Measurements from ENCODE around the gene ABL1.

The ABL1 gene

DNA sequence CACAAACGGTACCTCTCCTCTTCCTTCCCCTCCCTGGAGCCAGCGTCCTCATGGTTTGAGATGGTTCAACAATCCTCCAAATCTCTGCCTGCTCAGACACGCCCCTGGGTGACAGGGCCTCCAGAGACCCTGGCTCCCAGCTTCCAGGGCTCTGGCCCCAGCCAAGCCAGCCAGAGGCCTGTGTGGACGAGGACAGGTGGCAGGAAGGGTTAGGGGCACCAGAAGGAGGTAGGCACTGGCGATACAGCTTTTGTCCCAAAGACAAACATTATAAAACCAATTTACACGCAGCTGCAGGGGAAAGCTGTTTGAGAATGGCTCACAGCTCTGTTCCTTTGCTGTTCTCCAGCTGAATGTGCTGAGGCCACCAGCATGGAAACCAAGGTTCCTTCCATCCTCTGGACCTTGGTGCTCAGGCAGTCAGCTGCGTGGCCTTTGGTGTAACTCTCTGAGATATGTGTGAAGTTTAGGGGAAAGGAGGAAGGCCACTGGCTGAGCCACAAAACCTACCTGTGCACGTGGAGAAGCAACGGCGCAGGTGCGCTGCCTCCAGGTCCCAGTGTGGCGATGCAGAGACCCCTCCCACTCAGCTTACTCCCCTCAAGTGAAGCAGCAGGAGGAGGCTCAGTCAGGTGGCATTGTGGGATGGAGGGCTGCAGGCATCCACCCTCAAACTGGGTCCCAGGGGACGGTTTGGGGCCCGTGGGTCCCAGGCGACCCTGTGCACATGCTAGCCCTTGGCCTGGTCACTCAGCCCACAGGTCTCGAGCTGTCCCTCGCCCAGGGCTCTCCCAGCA lies 65.8 kb downstream of the ABL1 start:
- Histone ChIP-seq H2BK120ac (ENCODE audit: low read depth, low read length) (no peak overlapping the region), H3K9ac (ENCODE audit: low read length) (no peak overlapping the region)
- 81% methylated on average over 17 of the region's 17 CpGs for WGBS

GRCh38 chr9:130901498-130902203 lies 66.6 kb downstream of the ABL1 start:
- no peak for DNase-seq
- H2BK120ac ChIP-seq (ENCODE audit: low read depth, low read length): no peak overlapping the region
- H3K27ac ChIP-seq (ENCODE audit: low read length, poor library complexity, severe bottlenecking): no peak overlapping the region
- no peak overlapping the region for H3K23ac ChIP-seq (ENCODE audit: low read length in 2 of 2)
- no peak overlapping the region for H2BK12ac ChIP-seq (ENCODE audit: low read length in 2 of 2)
- H3K79me1 ChIP-seq (replicated peaks; ENCODE audit: low read length, poor library complexity, severe bottlenecking): no peaks in the 10 kb centered on the region
- no peak overlapping the region for H3K4me3 ChIP-seq (ENCODE audit: insufficient read depth in 1 of 2, low read depth in 1 of 2, low read length in 2 of 2)
- H4K8ac ChIP-seq (ENCODE audit: low read length): no peak overlapping the region
- no peaks in the 10 kb centered on the region for H3K9me3 ChIP-seq (ENCODE audit: control insufficient read depth, low read length)
- no peak overlapping the region for H3K9ac ChIP-seq (ENCODE audit: low read length)
- H3K4ac ChIP-seq (ENCODE audit: low read depth in 1 of 2, low read length in 2 of 2): no peak overlapping the region
- no peak overlapping the region for H3K4me2 ChIP-seq (ENCODE audit: low read length, poor library complexity, severe bottlenecking)
- no peak overlapping the region for H2BK5ac ChIP-seq (ENCODE audit: low read depth, low read length, poor library complexity, severe bottlenecking)
- no peak overlapping the region for H2AK5ac ChIP-seq (ENCODE audit: low read length, severe bottlenecking)
- peaks cover 14 to 67% of the 10 kb centered on the region in 2 experiments for H3K27me3 ChIP-seq (ENCODE audit: control insufficient read depth in 1 of 2, insufficient read depth in 1 of 2, low read length in 2 of 2)
- no peak overlapping the region for H2AFZ ChIP-seq (ENCODE audit: low read depth, low read length)
- H4K91ac ChIP-seq (ENCODE audit: low read length): no peak overlapping the region
- 80% methylated on average over 16 of the region's 17 CpGs for WGBS
- H3K14ac ChIP-seq (ENCODE audit: low read length in 2 of 2): no peak overlapping the region
- no peak overlapping the region for H3K18ac ChIP-seq (ENCODE audit: low read depth in 1 of 2, low read length in 2 of 2)
- H3K36me3 ChIP-seq (ENCODE audit: control insufficient read depth in 1 of 2, insufficient read depth in 2 of 2, low read depth in 1 of 2, low read length in 2 of 2): peaks cover 0 to 10% of the 10 kb centered on the region in 2 experiments
- peaks cover 8% of the 10 kb centered on the region for H3K4me1 ChIP-seq (ENCODE audit: control insufficient read depth, insufficient read depth, low read depth, low read length)
- no peak overlapping the region for H2BK15ac ChIP-seq (ENCODE audit: low read depth, poor library complexity, severe bottlenecking)

More for the DNA sequence above, 65.8 kb downstream of the ABL1 start:
- peaks cover 14 to 61% of the 10 kb centered on the region in 2 experiments for H3K27me3 ChIP-seq (ENCODE audit: control insufficient read depth in 1 of 2, insufficient read depth in 1 of 2, low read length in 2 of 2)
- no peak overlapping the region for H4K91ac ChIP-seq (ENCODE audit: low read length)
- H2BK5ac ChIP-seq (ENCODE audit: low read depth, low read length, poor library complexity, severe bottlenecking): no peak overlapping the region
- no peak overlapping the region for H2AK5ac ChIP-seq (ENCODE audit: low read length, severe bottlenecking)
- H3K79me1 ChIP-seq (replicated peaks; ENCODE audit: low read length, poor library complexity, severe bottlenecking): no peaks in the 10 kb centered on the region
- H3K27ac ChIP-seq (ENCODE audit: low read length, poor library complexity, severe bottlenecking): no peak overlapping the region
- H3K9me3 ChIP-seq (ENCODE audit: control insufficient read depth, low read length): no peaks in the 10 kb centered on the region
- no peak for DNase-seq
- H4K8ac ChIP-seq (ENCODE audit: low read length): no peak overlapping the region
- H3K23ac ChIP-seq (ENCODE audit: low read length in 2 of 2): no peak overlapping the region
- no peak overlapping the region for H3K4me3 ChIP-seq (ENCODE audit: insufficient read depth in 1 of 2, low read depth in 1 of 2, low read length in 2 of 2)
- H3K4ac ChIP-seq (ENCODE audit: low read depth in 1 of 2, low read length in 2 of 2): no peak overlapping the region
- peaks cover 0 to 15% of the 10 kb centered on the region in 2 experiments for H3K36me3 ChIP-seq (ENCODE audit: control insufficient read depth in 1 of 2, insufficient read depth in 2 of 2, low read depth in 1 of 2, low read length in 2 of 2)
- no peak overlapping the region for H2AFZ ChIP-seq (ENCODE audit: low read depth, low read length)
- no peak overlapping the region for H3K14ac ChIP-seq (ENCODE audit: low read length in 2 of 2)
- H3K18ac ChIP-seq (ENCODE audit: low read depth in 1 of 2, low read length in 2 of 2): no peak overlapping the region
- H3K4me2 ChIP-seq (ENCODE audit: low read length, poor library complexity, severe bottlenecking): no peak overlapping the region
- H2BK15ac ChIP-seq (ENCODE audit: low read depth, poor library complexity, severe bottlenecking): no peak overlapping the region
- H3K4me1 ChIP-seq (ENCODE audit: control insufficient read depth, insufficient read depth, low read depth, low read length): peaks cover 12% of the 10 kb centered on the region
- H2BK12ac ChIP-seq (ENCODE audit: low read length in 2 of 2): no peak overlapping the region

GRCh38 chr9:130902204-130903185 lies 67.4 kb downstream of the ABL1 start:
- Histone ChIP-seq H2BK5ac (ENCODE audit: low read depth, low read length, poor library complexity, severe bottlenecking) (no peak overlapping the region), H4K8ac (ENCODE audit: low read length) (no peak overlapping the region), H3K4ac (ENCODE audit: low read depth in 1 of 2, low read length in 2 of 2) (no peak overlapping the region), H3K4me2 (ENCODE audit: low read length, poor library complexity, severe bottlenecking) (no peak overlapping the region), H2BK12ac (ENCODE audit: low read length in 2 of 2) (no peak overlapping the region), H3K79me1 (replicated peaks; ENCODE audit: low read length, poor library complexity, severe bottlenecking) (no peaks in the 10 kb centered on the region), H2AFZ (ENCODE audit: low read depth, low read length) (no peak overlapping the region), H3K4me3 (ENCODE audit: insufficient read depth in 1 of 2, low read depth in 1 of 2, low read length in 2 of 2) (no peak overlapping the region), H3K23ac (ENCODE audit: low read length in 2 of 2) (no peak overlapping the region), H3K27me3 (ENCODE audit: control insufficient read depth in 1 of 2, insufficient read depth in 1 of 2, low read length in 2 of 2) (peaks cover 14 to 69% of the 10 kb centered on the region in 2 experiments), H2BK15ac (ENCODE audit: low read depth, poor library complexity, severe bottlenecking) (no peak overlapping the region), H3K9ac (ENCODE audit: low read length) (no peak overlapping the region), H3K14ac (ENCODE audit: low read length in 2 of 2) (no peak overlapping the region), H2BK120ac (ENCODE audit: low read depth, low read length) (no peak overlapping the region), H2AK5ac (ENCODE audit: low read length, severe bottlenecking) (no peak overlapping the region), H4K91ac (ENCODE audit: low read length) (no peak overlapping the region), H3K27ac (ENCODE audit: low read length, poor library complexity, severe bottlenecking) (no peak overlapping the region), H3K9me3 (ENCODE audit: control insufficient read depth, low read length) (no peaks in the 10 kb centered on the region), H3K4me1 (ENCODE audit: control insufficient read depth, insufficient read depth, low read depth, low read length) (peaks cover 8% of the 10 kb centered on the region), H3K36me3 (ENCODE audit: control insufficient read depth in 1 of 2, insufficient read depth in 2 of 2, low read depth in 1 of 2, low read length in 2 of 2) (peaks cover 0 to 10% of the 10 kb centered on the region in 2 experiments), H3K18ac (ENCODE audit: low read depth in 1 of 2, low read length in 2 of 2) (no peak overlapping the region)
- 79% methylated on average over 27 of the region's 27 CpGs for WGBS
- DNase-seq: no peak

All from mesenchymal stem cell (in vitro differentiated cells and primary cell).